Natural killer cell (primary cell): ENCODE measurements around the gene PAPOLA. TPM values are rescaled to one million over a fixed set of nuclear protein-coding genes. Genes with fewer than 3 reads are reported as not detected.

ENCODE experiments used
- ATAC-seq, 3 donors: fragments of 150-1000 bp in 2 of 3; fragments of 200-7000 bp in 1 of 3; cut with Tn5 transposase; 1 replicate in 1 of 3; 2 replicates in 2 of 3; pipeline ENCODE4 v1.10.0; 2021; ENCODE audit warnings: mild to moderate bottlenecking in 2 of 3, moderate library complexity in 2 of 3
- DNase-seq, 2 donors: peaks; one replicate each; pipeline versions ENCODE4 v3.0.0 to v3.0.0-alpha.2; 2013 to 2021; ENCODE audit warnings: mixed read lengths in 1 of 2
- H3K27ac ChIP-seq: one replicate; pipeline ENCODE4 v1.5.1; 2013; ENCODE audit warnings: mild to moderate bottlenecking, low read length
- H3K27me3 ChIP-seq: one replicate; pipeline ENCODE4 v1.6.1; 2013; ENCODE audit warnings: low read length; ENCODE audit not compliant: control insufficient read depth, insufficient read depth
- H3K36me3 ChIP-seq: one replicate; pipeline ENCODE4 v1.6.1; 2013; ENCODE audit warnings: low read length; ENCODE audit not compliant: control insufficient read depth, insufficient read depth
- H3K4me1 ChIP-seq: one replicate; pipeline ENCODE4 v1.6.1; 2013; ENCODE audit warnings: low read length; ENCODE audit not compliant: control insufficient read depth, insufficient read depth
- H3K4me3 ChIP-seq: one replicate; pipeline ENCODE4 v1.5.1; 2013; ENCODE audit warnings: low read length
- H3K9me3 ChIP-seq: one replicate; pipeline ENCODE4 v1.6.1; 2013; ENCODE audit warnings: low read length; ENCODE audit not compliant: control insufficient read depth, insufficient read depth
- H3K27ac Mint-ChIP-seq, 2 donors: one replicate each; pipeline ENCODE4 v1.8.0; 2022; ENCODE audit warnings: mild to moderate bottlenecking in 2 of 2, mixed read lengths in 2 of 2, moderate library complexity in 1 of 2
- H3K27me3 Mint-ChIP-seq, 2 donors: one replicate each; pipeline ENCODE4 v1.8.0; 2022; ENCODE audit warnings: low read depth in 2 of 2, mixed read lengths in 2 of 2
- H3K36me3 Mint-ChIP-seq: one replicate; pipeline ENCODE4 v1.8.0; 2022; ENCODE audit warnings: mixed read lengths
- H3K4me1 Mint-ChIP-seq, 2 donors: one replicate each; pipeline ENCODE4 v1.8.0; 2022; ENCODE audit warnings: mixed read lengths in 2 of 2
- H3K4me3 Mint-ChIP-seq: one replicate; pipeline ENCODE4 v1.8.0; 2022; ENCODE audit warnings: mild to moderate bottlenecking, moderate library complexity, mixed read lengths
- H3K9me3 Mint-ChIP-seq, 2 donors: one replicate each; pipeline ENCODE4 v1.8.0; 2022; ENCODE audit warnings: mixed read lengths in 2 of 2
- CTCF ChIP-seq: fragments of 200-600 bp; IDR thresholded peaks from one replicate; pipeline ENCODE4 v1.8.0; 2022; ENCODE audit warnings: antibody characterized with exemption
- WGBS: methylation state at CpG from one replicate; pipeline ENCODE4 v1.1.7; 2013; ENCODE audit warnings: missing lambda C conversion rate; ENCODE audit not compliant: insufficient coverage; 5-methylcytosine and 5-hydroxymethylcytosine counted together
- intact Hi-C: fragments of 100-400 bp; cut with micrococcal nuclease; formaldehyde crosslinking; loops from one replicate; pipeline ENCODE4 v1.14.2; 2022
- total RNA-seq, 4 donors: library from RNA; stranded (reverse); fragments of 120-200 nt in 1 of 4; gene quantifications; one replicate each; pipeline versions ENCODE4 v1.2.3 to v1.2.4, GENCODE V29; 2013 to 2022

PAPOLA gene
- total RNA-seq, 3 donors from 2014 or later (not counting 1 experiment from before 2014, with no cell fraction given) = 200 to 225 (median 224) TPM

- Histone ChIP-seq H3K36me3 (peaks cover 23% of the 10 kb centered on the region), H3K4me3 (no peak overlapping the region), H3K27ac (no peak overlapping the region), H3K9me3 (no peaks in the 10 kb centered on the region), H3K4me1 (no peaks in the 10 kb centered on the region), H3K27me3 (no peaks in the 10 kb centered on the region)
- intact Hi-C loops = no loop called here
- Mint-ChIP-seq H3K4me3 (no peak overlapping the region), H3K9me3 (no peaks in the 10 kb centered on the region), H3K4me1 (peaks cover 11% of the 10 kb centered on the region in 2 donors), H3K27me3 (no peaks in the 10 kb centered on the region), H3K36me3 (peaks cover 5% of the 10 kb centered on the region), H3K27ac (no peak overlapping the region)
- WGBS = 100% methylated on average over 4 of the region's 4 CpGs
- ATAC-seq (no peak), DNase-seq (no peak)
- no peak for TF ChIP-seq CTCF
These were observed 69.1 kb downstream of the PAPOLA start for GRCh38 chr14:96571311-96571710.

GRCh38 chr14:96573473-96574100, 71.4 kb downstream of the PAPOLA start:
- WGBS = 92% methylated on average over 4 of the region's 5 CpGs
- no peaks in the 10 kb centered on the region for H3K36me3 Mint-ChIP-seq
- H3K27ac ChIP-seq = no peak overlapping the region
- no peak overlapping the region for H3K4me3 ChIP-seq
- H3K9me3 ChIP-seq = no peaks in the 10 kb centered on the region
- peaks cover 9% of the 10 kb centered on the region for H3K36me3 ChIP-seq
- no peaks in the 10 kb centered on the region for H3K27me3 ChIP-seq
- TF ChIP-seq CTCF = no peak
- H3K27me3 Mint-ChIP-seq = no peaks in the 10 kb centered on the region
- H3K27ac Mint-ChIP-seq = no peak overlapping the region
- H3K4me1 Mint-ChIP-seq = peaks cover 19 to 30% of the 10 kb centered on the region in 2 donors
- intact Hi-C loops = no loop called here
- H3K4me1 ChIP-seq = peaks cover 5% of the 10 kb centered on the region
- ATAC-seq = no peak
- H3K4me3 Mint-ChIP-seq = no peak overlapping the region
- DNase-seq = no peak
- no peaks in the 10 kb centered on the region for H3K9me3 Mint-ChIP-seq

GRCh38 chr14:96574171-96574632, 72.0 kb downstream of the PAPOLA start:
- intact Hi-C loops = no loop called here
- ATAC-seq = no peak
- Histone ChIP-seq H3K27me3 (no peaks in the 10 kb centered on the region), H3K36me3 (peaks cover 6% of the 10 kb centered on the region), H3K27ac (no peak overlapping the region), H3K4me3 (no peak overlapping the region), H3K9me3 (no peaks in the 10 kb centered on the region), H3K4me1 (peaks cover 5% of the 10 kb centered on the region)
- no peaks in the 10 kb centered on the region for H3K9me3 Mint-ChIP-seq
- H3K4me3 Mint-ChIP-seq = no peak overlapping the region
- no peak overlapping the region for H3K27ac Mint-ChIP-seq
- H3K27me3 Mint-ChIP-seq = no peaks in the 10 kb centered on the region
- peaks cover 14 to 34% of the 10 kb centered on the region in 2 donors for H3K4me1 Mint-ChIP-seq
- 100% methylated on average over 2 of the region's 2 CpGs for WGBS
- no peaks in the 10 kb centered on the region for H3K36me3 Mint-ChIP-seq
- no peak for DNase-seq
- TF ChIP-seq CTCF = no peak
